GM13976 (cell line): ENCODE measurements around the gene THSD4.

ENCODE experiments used
- DNase-seq: peaks from one replicate; pipeline ENCODE4 v3.0.0; 2012; ENCODE audit warnings: low spot score
- in situ Hi-C: fragments of 300-500 bp; cut with MboI; formaldehyde crosslinking; loops from one replicate; pipeline ENCODE4 v1.12.0; 2022; ENCODE audit warnings: low sequenced_read_pairs, mixed read lengths, inconsistent platforms; ENCODE audit not compliant: unreplicated experiment
- TF ChIP-seq, protein P1 (sequence below): IDR thresholded peaks from 2 replicates; pipeline ENCODE4 v1.5.1; 2012; ENCODE audit warnings: borderline replicate concordance, mild to moderate bottlenecking; ENCODE audit not compliant: insufficient read depth; ENCODE audit errors: extremely low read depth, missing control alignments, control extremely low read depth

Gene THSD4

GRCh38 chr15:71337197-71337845 is 222.1 kb downstream of the THSD4 start:
- in situ Hi-C loops: no loop called here
- TF ChIP-seq, protein P1, sequence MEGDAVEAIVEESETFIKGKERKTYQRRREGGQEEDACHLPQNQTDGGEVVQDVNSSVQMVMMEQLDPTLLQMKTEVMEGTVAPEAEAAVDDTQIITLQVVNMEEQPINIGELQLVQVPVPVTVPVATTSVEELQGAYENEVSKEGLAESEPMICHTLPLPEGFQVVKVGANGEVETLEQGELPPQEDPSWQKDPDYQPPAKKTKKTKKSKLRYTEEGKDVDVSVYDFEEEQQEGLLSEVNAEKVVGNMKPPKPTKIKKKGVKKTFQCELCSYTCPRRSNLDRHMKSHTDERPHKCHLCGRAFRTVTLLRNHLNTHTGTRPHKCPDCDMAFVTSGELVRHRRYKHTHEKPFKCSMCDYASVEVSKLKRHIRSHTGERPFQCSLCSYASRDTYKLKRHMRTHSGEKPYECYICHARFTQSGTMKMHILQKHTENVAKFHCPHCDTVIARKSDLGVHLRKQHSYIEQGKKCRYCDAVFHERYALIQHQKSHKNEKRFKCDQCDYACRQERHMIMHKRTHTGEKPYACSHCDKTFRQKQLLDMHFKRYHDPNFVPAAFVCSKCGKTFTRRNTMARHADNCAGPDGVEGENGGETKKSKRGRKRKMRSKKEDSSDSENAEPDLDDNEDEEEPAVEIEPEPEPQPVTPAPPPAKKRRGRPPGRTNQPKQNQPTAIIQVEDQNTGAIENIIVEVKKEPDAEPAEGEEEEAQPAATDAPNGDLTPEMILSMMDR: no peak
- DNase-seq: no peak

GRCh38 chr15:71338265-71338664 is 223.0 kb downstream of the THSD4 start:
- no peak for DNase-seq
- in situ Hi-C loops: no loop called here
- TF ChIP-seq, protein P1: no peak

GRCh38 chr15:71338827-71339542 is 223.7 kb downstream of the THSD4 start:
- no peak for DNase-seq
- TF ChIP-seq, protein P1: no peak
- in situ Hi-C loops: no loop called here

GRCh38 chr15:71341811-71342550 is 226.7 kb downstream of the THSD4 start:
- DNase-seq: no peak
- TF ChIP-seq, protein P1: no peak
- in situ Hi-C loops: no loop called here

GRCh38 chr15:71342658-71343057 is 227.4 kb downstream of the THSD4 start:
- no peak for DNase-seq
- in situ Hi-C loops: no loop called here
- TF ChIP-seq, protein P1: no peak

DNA sequence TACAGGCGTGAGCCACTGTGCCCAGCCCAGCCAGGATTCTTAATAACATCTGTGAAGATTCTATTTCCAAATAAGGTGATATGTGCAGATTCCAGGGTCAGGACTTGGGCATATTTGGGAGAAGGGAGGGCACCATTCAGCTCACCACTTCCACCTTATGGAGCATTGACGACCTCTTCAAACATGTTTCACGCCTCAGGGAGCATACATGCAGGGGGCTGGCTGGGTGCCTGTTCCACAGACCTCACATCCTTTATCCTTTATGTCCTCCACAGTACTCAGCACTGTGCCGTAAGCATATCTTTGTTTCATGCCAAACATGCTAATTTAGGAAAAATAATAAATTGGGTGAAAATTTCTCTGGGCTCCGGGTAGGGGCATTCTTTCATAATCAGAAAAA is 229.0 kb downstream of the THSD4 start:
- no peak for DNase-seq
- in situ Hi-C loops: no loop called here
- TF ChIP-seq, protein P1: no peak
